Hepatocyte (in vitro differentiated cells): ENCODE measurements around the gene DAPK2.

ENCODE experiments used
- CTCF ChIP-seq: fragments of 200-600 bp; sonication (generic); IDR thresholded peaks from 2 replicates; pipeline ENCODE4 v1.5.1; 2016; ENCODE audit warnings: antibody characterized with exemption, mild to moderate bottlenecking; ENCODE audit not compliant: poor library complexity
- EZH2 ChIP-seq: fragments of 200-600 bp; sonication (generic); IDR thresholded peaks from 2 replicates; pipeline ENCODE4 v1.6.1; 2016; ENCODE audit warnings: antibody characterized with exemption, mild to moderate bottlenecking, borderline replicate concordance
- EZH2phosphoT487 ChIP-seq: fragments of 200-600 bp; sonication (generic); IDR thresholded peaks from one replicate; pipeline ENCODE4 v1.6.1; 2018; ENCODE audit warnings: antibody characterized with exemption, mild to moderate bottlenecking, low read depth, moderate library complexity; ENCODE audit not compliant: unreplicated experiment, severe bottlenecking

- TF ChIP-seq CTCF (no peak), EZH2 (no peak), EZH2phosphoT487 (no peak)
Measured at GRCh38 chr15:63902671-63903035, 143.6 kb downstream of the DAPK2 start.
